T1000 (cell line): Measurements from ENCODE around the gene NLRP6.
"Not testable (repeated sequence)": the region's sequence is repeated elsewhere in the genome, so short reads cannot be mapped to it uniquely, and the experiment has no call there.

Experiments used
- DNase-seq: peaks from one replicate; lab custom pipeline; 2025; ENCODE audit warnings: mixed read lengths; lab: John Stamatoyannopoulos, UW

NLRP6 gene

GRCh38 chr11:325796-326591, 47.8 kb downstream of the NLRP6 start:
- no peak for DNase-seq

DNA sequence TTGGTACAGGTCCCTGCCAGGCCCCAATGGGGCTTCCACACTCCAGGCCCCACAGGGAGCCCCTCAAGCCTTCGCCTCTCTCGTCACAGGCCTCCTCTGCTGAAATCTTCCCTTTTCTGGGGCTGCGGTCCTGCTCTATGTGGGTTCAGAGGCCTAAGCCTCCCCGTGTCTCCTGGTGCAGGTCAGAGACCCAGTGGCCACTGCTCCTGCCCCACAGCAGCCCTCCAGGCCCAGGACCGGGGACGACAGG, 48.3 kb downstream of the NLRP6 start:
- DNase-seq = no peak

DNA sequence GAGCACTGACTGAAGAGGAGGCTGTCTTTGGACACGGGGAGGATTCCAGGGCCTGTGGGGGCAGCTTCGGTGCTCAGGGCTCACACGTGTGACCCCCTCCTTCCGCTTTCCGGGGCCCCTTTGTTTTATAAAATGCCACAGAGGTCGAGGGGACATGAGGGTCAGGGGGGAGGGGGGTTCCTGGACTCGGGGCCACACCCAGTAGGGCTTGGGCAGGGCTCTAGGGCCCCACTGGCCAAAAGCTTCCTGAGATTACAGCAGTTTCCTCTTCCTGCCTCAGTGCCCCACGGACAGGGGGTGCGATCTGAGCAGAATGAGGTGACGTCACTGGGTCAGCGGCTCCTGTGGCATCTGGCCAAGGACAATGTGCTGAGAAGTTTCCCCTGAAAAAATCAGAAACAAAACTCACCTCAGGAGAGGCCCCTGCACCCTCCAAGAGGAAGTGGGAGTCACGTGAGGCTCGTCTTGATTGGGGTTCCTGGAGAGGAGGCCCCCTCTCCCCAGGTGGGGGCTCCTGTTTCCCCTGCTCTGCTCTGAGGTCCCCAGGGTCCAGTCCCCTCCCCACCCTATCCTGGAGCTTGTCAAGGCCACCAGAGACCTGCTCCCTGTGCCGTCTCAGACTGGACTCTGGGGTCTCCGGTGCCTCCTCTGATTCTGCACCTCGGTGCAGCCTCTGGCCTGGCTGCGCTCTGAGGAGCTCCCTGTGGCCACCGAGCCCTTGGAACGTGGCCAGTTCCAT, 48.8 kb downstream of the NLRP6 start:
- DNase-seq = no peak

DNA sequence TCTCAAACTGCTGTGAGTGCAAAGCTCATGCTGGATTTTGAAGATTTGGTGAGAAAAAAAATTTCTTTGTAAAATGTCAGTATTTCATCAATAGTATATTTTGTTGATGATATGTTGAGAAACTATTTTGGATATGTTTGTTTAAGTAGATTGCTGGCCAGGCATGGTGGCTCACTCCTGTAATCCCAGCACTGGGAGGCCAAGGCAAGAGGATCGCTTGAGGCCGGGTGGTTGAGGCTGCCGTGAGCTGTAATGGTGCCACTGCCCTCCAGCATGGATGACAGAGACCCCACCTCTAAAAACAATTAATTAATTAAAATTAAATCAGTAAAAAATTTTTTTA, 49.3 kb downstream of the NLRP6 start:
- DNase-seq = no peak

DNA sequence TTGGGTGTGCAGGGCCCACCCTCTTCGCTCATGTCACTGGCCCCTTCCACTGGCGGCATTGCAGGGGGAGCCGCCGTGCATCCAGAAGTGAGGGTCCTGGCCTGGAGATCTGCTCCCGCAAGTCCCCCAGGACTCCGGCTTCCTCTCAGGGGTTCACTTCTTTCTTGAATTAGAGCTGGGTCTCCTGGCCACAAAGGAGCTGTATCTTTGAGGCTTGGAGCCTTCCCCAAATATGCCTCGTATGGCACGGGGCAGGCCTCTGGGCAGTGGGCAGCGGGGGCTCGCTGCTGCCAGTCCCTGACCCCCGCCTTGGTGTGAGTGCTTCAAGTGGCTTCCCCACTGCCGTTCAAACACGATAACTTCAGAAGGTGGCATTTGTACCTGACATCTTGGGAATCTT, 49.8 kb downstream of the NLRP6 start:
- no peak for DNase-seq

DNA sequence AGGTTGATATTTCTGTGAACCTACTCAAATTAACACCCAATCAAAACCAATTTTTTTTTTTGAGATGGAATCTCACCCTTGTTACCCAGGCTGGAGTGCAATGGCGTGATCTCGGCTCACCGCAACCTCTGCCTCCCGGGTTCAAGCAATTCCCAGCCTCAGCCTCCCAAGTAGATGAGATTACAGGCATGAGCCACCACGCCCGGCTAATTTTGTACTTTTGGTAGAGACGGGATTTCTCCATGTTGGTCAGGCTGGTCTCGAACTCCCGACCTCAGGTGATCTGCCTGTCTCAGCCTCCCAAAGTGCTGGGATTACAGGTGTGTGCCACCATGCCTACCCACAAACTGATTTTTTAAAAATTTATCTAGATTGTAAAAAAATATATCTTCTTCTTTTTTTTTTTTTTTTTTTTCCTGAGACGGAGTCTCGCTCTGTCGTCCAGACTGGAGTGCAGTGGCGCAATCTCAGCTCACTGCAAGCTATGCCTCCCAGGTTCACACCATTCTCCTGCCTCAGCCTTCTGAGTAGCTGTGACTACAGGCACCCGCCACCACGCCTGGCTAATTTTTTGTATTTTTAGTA, 50.4 kb downstream of the NLRP6 start:
- not testable (repeated sequence) for DNase-seq

DNA sequence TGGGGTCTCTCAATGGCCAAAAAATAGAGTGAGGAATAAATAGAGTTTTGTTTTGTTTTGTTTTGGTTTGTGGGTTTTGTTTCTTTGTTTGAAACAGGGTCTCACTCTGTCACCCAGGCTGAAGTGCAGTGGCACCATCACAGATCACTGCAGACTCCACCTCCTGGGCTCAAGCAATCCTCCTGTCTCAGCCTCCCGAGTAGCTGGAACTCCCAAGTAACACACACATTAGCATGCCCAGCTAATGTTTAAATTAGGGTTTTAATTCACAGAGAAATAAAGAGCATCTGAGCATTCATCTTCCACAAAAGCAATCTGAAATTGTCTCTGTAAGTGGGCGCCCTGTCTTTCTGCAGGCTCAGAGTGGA, 51.7 kb downstream of the NLRP6 start:
- no peak for DNase-seq

GRCh38 chr11:330307-330693, 52.1 kb downstream of the NLRP6 start:
- no peak for DNase-seq

DNA sequence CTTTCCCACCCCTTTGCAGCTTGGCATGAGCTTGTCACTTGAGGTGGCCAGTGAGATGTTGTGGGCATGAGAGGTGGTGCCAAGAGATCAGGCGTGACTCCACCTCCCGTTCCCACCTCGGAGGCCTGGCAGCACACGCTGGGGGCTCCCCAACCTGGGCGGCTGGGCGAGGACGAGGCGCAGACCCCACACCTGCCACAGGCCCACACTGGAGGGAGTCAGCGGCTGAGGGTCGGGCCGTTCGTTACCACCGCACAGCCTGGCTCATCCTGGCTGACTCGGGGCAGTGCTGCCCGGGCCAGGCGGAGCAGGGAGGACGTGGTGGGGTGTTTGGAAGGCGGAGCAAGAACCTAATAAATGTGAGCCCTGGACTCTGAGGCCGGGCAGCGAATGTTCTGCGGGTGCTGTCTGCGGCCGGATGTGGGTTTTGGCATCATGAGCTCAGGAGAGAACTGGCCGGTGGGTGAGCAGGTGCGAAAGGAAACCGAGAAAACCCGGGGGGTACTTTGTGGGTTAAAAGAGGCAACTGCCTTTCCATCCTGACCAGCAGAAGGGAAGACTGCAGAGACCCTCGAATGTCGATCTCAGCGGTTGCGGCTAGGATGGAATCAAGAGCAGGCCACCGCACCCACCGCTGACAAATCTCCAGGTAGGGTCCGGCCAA, 52.6 kb downstream of the NLRP6 start:
- DNase-seq = no peak

GRCh38 chr11:331358-332060, 53.3 kb downstream of the NLRP6 start:
- no peak for DNase-seq

DNA sequence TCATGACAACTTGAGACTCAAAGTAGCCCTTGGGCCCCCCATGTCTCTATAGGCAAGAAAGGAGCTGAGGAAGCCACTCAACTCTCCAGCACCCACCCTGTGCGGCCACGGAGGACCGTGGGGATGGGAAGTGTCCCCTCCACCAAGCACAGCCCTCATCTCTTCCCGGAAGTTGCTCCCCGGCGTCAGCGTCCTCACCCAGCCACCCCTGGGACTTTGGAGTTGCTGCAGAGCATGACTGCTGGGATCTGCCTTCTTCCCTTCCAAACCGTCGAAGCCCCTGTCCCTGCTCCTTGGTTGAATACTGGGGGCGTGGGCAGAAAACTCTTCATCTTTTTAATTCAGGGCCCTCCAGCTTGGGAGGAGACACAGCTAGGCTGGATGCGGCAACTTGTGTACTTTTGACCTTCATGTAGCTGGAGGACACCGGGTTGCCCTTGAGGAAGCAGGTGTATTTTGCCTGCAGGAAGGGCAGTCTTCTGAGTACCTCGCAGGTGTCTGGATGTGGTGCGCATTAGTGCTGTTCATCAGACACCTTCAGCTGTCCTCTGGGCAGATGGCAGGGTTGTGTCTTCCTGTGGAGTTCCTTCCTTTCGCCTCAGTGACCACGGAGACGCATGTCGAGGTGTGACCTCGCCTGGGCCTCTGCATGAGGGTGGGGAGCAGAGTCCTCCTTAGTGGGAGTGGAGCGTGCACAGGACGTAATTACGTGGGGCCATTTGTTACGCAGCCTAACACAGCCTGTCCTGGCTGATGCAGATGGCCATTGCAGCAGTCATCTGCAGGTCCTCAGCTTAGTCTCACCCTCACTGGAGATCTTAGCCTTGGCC, 54.7 kb downstream of the NLRP6 start:
- DNase-seq = no peak

GRCh38 chr11:333616-334263, 55.5 kb downstream of the NLRP6 start:
- not testable (repeated sequence) for DNase-seq

DNA sequence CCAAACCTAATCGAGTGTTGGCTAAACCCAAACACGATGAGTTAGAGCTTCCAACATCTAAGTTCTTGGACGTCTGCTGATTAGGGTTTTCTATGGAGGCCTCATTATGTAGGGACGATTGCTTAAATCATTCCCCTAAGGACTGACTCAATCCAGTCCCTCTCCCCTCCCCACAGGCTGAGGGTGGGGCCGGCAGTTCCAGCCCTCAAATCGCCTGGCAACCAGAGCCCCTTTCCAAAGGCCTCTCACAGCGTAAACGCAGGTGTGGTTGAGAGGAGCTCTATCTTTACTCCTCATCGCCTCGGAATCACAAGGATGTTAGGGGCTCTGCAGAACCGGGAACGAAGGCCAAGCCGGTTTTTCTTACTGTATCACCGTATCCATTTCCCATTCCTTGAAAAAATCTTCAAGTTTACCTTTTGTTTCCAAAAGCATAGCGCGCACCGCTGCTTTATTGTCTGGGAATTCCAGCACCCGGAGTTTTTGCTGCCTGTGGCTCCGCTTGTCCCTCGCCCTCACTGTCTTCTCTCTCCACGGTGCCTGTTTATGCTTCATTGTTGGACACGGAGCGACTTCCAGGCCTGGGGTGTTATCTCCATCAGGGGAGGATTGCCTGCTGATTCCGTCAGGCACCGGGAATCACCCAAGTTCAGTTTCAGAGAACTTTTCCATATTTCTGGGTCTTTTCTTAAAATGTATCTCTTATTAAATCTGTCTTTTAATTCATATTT, 56.2 kb downstream of the NLRP6 start:
- DNase-seq = no peak
